K562 (cell line): ENCODE measurements around the gene MLX. TPM values are rescaled to one million over a fixed set of nuclear protein-coding genes. Genes with fewer than 3 reads are reported as not detected.

Experiments used
- CHD1 ChIP-seq: fragments of 200-600 bp; sonication (generic); IDR thresholded peaks from one replicate; pipeline ENCODE4 v1.6.1; 2012; ENCODE audit warnings: mild to moderate bottlenecking, moderate library complexity, low read length, inconsistent platforms
- CTBP1 ChIP-seq: fragments of 450-650 bp; IDR thresholded peaks from 2 replicates; pipeline ENCODE4 v1.6.1; 2016; ENCODE audit warnings: borderline replicate concordance
- FOXA1 ChIP-seq: fragments of 450-650 bp; IDR thresholded peaks from 2 replicates; pipeline ENCODE4 v1.6.1; 2016; ENCODE audit warnings: mild to moderate bottlenecking, borderline replicate concordance
- GABPA ChIP-seq: fragments of 200-800 bp; sonication (Bioruptor generic); conservative IDR thresholded peaks from 2 replicates; pipeline ENCODE4 v1.6.1; 2016; ENCODE audit warnings: low read depth, missing genetic modification characterization, missing compliant biosample characterization
- HCFC1 ChIP-seq: IDR thresholded peaks from 2 replicates; pipeline ENCODE4 v1.6.1; 2012; ENCODE audit warnings: low read depth, low read length, improper control_type of control experiment
- HDAC6 ChIP-seq: IDR thresholded peaks from 2 replicates; pipeline ENCODE4 v1.6.1; 2012; ENCODE audit warnings: low read depth, mild to moderate bottlenecking, control low read depth, inconsistent platforms, low read length, moderate library complexity
- KDM4B ChIP-seq, 2 experiments: fragments of 450-650 bp in 1 of 2; sonication (generic) in 1 of 2; IDR thresholded peaks; 2 replicates each; pipeline ENCODE4 v1.6.1; 2016 to 2017; ENCODE audit warnings: borderline replicate concordance in 2 of 2, antibody characterized with exemption in 1 of 2, low read depth in 1 of 2, mild to moderate bottlenecking in 1 of 2
- KHSRP ChIP-seq: fragments of 450-650 bp; IDR thresholded peaks from 2 replicates; pipeline ENCODE4 v1.6.1; 2017
- MAFF ChIP-seq: IDR thresholded peaks from 2 replicates; pipeline ENCODE4 v1.6.1; 2012; ENCODE audit warnings: low read length, improper control_type of control experiment
- MCM3 ChIP-seq: fragments of 450-650 bp; IDR thresholded peaks from 2 replicates; pipeline ENCODE4 v1.6.1; 2016
- MEF2A ChIP-seq: IDR thresholded peaks from 2 replicates; pipeline ENCODE4 v1.6.1; 2011; ENCODE audit warnings: low read depth, mild to moderate bottlenecking, low read length, moderate library complexity; ENCODE audit not compliant: control insufficient read depth
- PYGO2 ChIP-seq: fragments of 450-650 bp; IDR thresholded peaks from 2 replicates; pipeline ENCODE4 v1.6.1; 2016; ENCODE audit warnings: mild to moderate bottlenecking, missing genetic modification characterization, moderate library complexity, missing compliant biosample characterization
- RHOXF2B ChIP-seq: fragments of 250-450 bp; sonication (Bioruptor Pico); conservative IDR thresholded peaks from 2 replicates; pipeline ENCODE4 v1.5.1; 2021
- SMAD1 ChIP-seq: fragments of 150-350 bp; IDR thresholded peaks from 2 replicates; pipeline ENCODE4 v1.6.1; 2014; ENCODE audit warnings: low read length, low read depth; ENCODE audit not compliant: partially characterized antibody
- STAG1 ChIP-seq: sonication (generic); formaldehyde crosslinking; IDR thresholded peaks from 2 replicates; pipeline ENCODE4 v1.5.0; 2020; ENCODE audit warnings: missing genetic modification reagents, borderline replicate concordance
- ZNF217 ChIP-seq: sonication (generic); formaldehyde crosslinking; IDR thresholded peaks from 2 replicates; pipeline ENCODE4 v1.8.0; 2022; ENCODE audit warnings: mild to moderate bottlenecking, missing genetic modification reagents
- polyA plus RNA-seq, 8 experiments: library from polyadenylated mRNA; depleted of rRNA in 4 of 8; stranded (reverse) in 5 of 8; unstranded in 3 of 8; fragments of >200 nt; fragmentation: Nextera tagmentation in 2 of 8; fragmentation: Illumina TruSeq in 1 of 8; extraction: Ambion mirVana in 2 of 8; extraction: Trizol in 1 of 8; gene quantifications; 2 replicates each; pipeline versions ENCODE4 v1.2.1 to v1.2.3, GENCODE V29; 2011 to 2014; ENCODE audit warnings: inconsistent platforms in 1 of 8, missing spikeins in 1 of 8
- total RNA-seq, 7 experiments: library from RNA; depleted of rRNA in 6 of 7; stranded (reverse); fragments of >200 nt in 6 of 7; fragmentation: Illumina TruSeq in 2 of 7; extraction: Trizol in 2 of 7; gene quantifications; 2 replicates each; pipeline versions ENCODE4 v1.2.1 to v1.2.3, GENCODE V29; 2011 to 2021; ENCODE audit warnings: low replicate concordance in 1 of 7
- TF ChIP-seq, protein P1 (sequence below): fragments of 450-650 bp; formaldehyde crosslinking; IDR thresholded peaks from 2 replicates; pipeline ENCODE4 v1.4.0; 2020; ENCODE audit warnings: mild to moderate bottlenecking, mixed read lengths
- TF ChIP-seq, protein P2 (sequence below): fragments of 250-450 bp; sonication (Bioruptor Pico); IDR thresholded peaks from 2 replicates; pipeline ENCODE4 v1.4.0; 2020; ENCODE audit warnings: mild to moderate bottlenecking, moderate library complexity
- TF ChIP-seq, protein P3 (sequence below): fragments of 250-450 bp; sonication (Bioruptor Pico); IDR thresholded peaks from 2 replicates; pipeline ENCODE4 v1.5.0; 2022; ENCODE audit warnings: mild to moderate bottlenecking
- TF ChIP-seq, protein P4 (sequence below): sonication (generic); IDR thresholded peaks from 2 replicates; pipeline ENCODE4 v1.6.1; 2016

MLX gene
- total and polyA plus RNA-seq, 9 of the 15 experiments (the other 6 are each of a cell fraction or from before 2014, with no cell fraction given), result 42.9 to 100 (median 58.9) TPM

DNA sequence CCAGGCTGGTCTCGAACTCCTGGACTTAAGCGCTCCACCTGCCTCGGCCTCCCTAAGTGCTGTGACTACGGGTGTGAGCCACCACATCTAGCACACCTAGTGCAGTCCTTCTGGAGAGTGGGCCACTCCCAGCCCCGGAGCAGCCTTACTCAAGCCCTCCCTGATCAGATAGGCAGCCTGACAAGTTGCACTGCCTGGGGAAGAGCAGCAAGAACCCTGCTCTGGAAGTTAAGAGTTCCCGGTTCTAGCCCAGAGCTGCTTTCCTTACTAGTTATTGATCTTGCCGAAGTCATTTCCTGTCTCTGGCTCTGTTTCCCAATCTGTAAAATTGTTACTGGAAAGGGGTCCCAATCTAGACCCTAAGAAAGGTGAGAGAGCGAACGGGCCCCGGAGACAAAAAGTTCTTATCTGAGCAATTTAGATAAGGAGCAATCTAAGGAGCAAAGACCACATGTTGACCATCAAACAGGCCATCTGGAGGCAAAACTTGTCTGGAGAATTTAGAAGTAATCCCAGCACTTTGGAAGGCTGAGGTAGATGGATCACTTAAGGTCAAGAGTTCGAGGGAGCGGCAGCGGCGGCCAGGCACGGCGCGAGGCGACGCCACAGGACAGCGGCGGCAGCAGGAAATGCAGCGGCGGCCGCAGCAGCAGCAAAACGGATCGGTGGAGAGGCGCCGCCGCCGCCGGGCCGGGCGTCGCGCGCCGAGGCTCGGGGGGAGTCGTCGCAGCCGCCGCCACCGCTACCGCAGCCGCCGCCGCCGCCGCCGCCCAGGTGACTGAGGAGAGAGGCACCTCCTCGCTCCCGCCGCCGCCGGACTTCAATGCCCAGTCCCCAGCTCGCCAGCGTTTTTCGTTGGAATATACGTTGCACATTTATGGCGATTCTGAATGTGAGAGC is 35.2 kb upstream of the MLX start (continued):
- TF ChIP-seq, protein P1, sequence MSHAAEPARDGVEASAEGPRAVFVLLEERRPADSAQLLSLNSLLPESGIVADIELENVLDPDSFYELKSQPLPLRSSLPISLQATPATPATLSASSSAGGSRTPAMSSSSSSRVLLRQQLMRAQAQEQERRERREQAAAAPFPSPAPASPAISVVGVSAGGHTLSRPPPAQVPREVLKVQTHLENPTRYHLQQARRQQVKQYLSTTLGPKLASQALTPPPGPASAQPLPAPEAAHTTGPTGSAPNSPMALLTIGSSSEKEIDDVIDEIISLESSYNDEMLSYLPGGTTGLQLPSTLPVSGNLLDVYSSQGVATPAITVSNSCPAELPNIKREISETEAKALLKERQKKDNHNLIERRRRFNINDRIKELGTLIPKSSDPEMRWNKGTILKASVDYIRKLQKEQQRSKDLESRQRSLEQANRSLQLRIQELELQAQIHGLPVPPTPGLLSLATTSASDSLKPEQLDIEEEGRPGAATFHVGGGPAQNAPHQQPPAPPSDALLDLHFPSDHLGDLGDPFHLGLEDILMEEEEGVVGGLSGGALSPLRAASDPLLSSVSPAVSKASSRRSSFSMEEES (CRISPR knock-in tag), result no peak
- no peak for TF ChIP-seq PYGO2 (tag)
- no peak for TF ChIP-seq RHOXF2B
- no peak for TF ChIP-seq MAFF
- TF ChIP-seq MEF2A, result no peak
- TF ChIP-seq KDM4B (IDR thresholded peaks at IDR 0.05; ENCODE audit: borderline replicate concordance in 2 of 2, low read depth in 1 of 2), result no peak
- TF ChIP-seq, protein P2, sequence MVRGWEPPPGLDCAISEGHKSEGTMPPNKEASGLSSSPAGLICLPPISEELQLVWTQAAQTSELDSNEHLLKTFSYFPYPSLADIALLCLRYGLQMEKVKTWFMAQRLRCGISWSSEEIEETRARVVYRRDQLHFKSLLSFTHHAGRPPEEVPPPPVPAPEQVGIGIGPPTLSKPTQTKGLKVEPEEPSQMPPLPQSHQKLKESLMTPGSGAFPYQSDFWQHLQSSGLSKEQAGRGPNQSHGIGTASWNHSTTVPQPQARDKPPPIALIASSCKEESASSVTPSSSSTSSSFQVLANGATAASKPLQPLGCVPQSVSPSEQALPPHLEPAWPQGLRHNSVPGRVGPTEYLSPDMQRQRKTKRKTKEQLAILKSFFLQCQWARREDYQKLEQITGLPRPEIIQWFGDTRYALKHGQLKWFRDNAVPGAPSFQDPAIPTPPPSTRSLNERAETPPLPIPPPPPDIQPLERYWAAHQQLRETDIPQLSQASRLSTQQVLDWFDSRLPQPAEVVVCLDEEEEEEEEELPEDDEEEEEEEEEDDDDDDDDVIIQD (CRISPR knock-in tag), result no peak
- TF ChIP-seq, protein P3, sequence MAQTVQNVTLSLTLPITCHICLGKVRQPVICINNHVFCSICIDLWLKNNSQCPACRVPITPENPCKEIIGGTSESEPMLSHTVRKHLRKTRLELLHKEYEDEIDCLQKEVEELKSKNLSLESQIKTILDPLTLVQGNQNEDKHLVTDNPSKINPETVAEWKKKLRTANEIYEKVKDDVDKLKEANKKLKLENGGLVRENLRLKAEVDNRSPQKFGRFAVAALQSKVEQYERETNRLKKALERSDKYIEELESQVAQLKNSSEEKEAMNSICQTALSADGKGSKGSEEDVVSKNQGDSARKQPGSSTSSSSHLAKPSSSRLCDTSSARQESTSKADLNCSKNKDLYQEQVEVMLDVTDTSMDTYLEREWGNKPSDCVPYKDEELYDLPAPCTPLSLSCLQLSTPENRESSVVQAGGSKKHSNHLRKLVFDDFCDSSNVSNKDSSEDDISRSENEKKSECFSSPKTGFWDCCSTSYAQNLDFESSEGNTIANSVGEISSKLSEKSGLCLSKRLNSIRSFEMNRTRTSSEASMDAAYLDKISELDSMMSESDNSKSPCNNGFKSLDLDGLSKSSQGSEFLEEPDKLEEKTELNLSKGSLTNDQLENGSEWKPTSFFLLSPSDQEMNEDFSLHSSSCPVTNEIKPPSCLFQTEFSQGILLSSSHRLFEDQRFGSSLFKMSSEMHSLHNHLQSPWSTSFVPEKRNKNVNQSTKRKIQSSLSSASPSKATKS, result no peak
- no peak for TF ChIP-seq STAG1 (CRISPR knock-in tag)
- TF ChIP-seq SMAD1, result no peak
- no peak for TF ChIP-seq HCFC1
- no peak for TF ChIP-seq MCM3
- no peak for TF ChIP-seq ZNF217 (CRISPR knock-in tag)
- TF ChIP-seq, protein P4, sequence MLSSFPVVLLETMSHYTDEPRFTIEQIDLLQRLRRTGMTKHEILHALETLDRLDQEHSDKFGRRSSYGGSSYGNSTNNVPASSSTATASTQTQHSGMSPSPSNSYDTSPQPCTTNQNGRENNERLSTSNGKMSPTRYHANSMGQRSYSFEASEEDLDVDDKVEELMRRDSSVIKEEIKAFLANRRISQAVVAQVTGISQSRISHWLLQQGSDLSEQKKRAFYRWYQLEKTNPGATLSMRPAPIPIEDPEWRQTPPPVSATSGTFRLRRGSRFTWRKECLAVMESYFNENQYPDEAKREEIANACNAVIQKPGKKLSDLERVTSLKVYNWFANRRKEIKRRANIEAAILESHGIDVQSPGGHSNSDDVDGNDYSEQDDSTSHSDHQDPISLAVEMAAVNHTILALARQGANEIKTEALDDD, result peak; percentile 83
- TF ChIP-seq CTBP1, result peak; percentile 85
- TF ChIP-seq FOXA1, result no peak
- no peak for TF ChIP-seq KHSRP
- no peak for TF ChIP-seq HDAC6
- TF ChIP-seq CHD1, result no peak
- TF ChIP-seq GABPA (tag), result no peak
